AG04449 (cell line): Measurements from ENCODE around the gene ICOS.
"Not testable (repeated sequence)": the region's sequence is repeated elsewhere in the genome, so short reads cannot be mapped to it uniquely, and the experiment has no call there.

Experiments
- CTCF ChIA-PET: fragments of 350-600 bp; formaldehyde crosslinking; extraction: SDS; loops from one replicate; lab custom pipeline; 2021; ENCODE audit warnings: antibody characterized with exemption; lab: Yijun Ruan, JAX
- POLR2A ChIA-PET: fragments of 400-600, 350-600 bp; formaldehyde crosslinking; extraction: SDS; loops from one replicate; lab custom pipeline; 2020; ENCODE audit warnings: antibody characterized with exemption, inconsistent platforms; lab: Yijun Ruan, JAX
- DNase-seq: peaks from one replicate; pipeline ENCODE4 v3.0.0-alpha.2; 2010; ENCODE audit warnings: low read depth, low spot score
- H3K4me3 ChIP-seq: 2 replicates; pipeline ENCODE4 v1.5.1; 2011; ENCODE audit warnings: low read depth, mild to moderate bottlenecking, control low read depth, low read length
- CTCF ChIP-seq: IDR thresholded peaks from one replicate; pipeline ENCODE4 v1.5.1; 2011; ENCODE audit warnings: mild to moderate bottlenecking, moderate library complexity, low read length, control low read depth, inconsistent platforms; ENCODE audit not compliant: insufficient read depth; ENCODE audit errors: missing control alignments

Gene ICOS

GRCh38 chr2:203935568-203935967 lies 995 bp upstream of the ICOS start:
- no peak for TF ChIP-seq CTCF
- CTCF ChIA-PET = no interaction called here
- DNase-seq = no peak
- no peak overlapping the region for H3K4me3 ChIP-seq
- POLR2A ChIA-PET = no interaction called here

- ChIA-PET POLR2A (no interaction called here), CTCF (no interaction called here)
- no peak for TF ChIP-seq CTCF
- no peak for DNase-seq
- no peak overlapping the region for H3K4me3 ChIP-seq
These were observed 386 bp downstream of the ICOS start for GRCh38 chr2:203936949-203937348.

GRCh38 chr2:203937788-203938187 lies 1.2 kb downstream of the ICOS start:
- DNase-seq = no peak
- no peak overlapping the region for H3K4me3 ChIP-seq
- POLR2A ChIA-PET = no interaction called here
- TF ChIP-seq CTCF = no peak
- CTCF ChIA-PET = no interaction called here

- CTCF ChIA-PET = no interaction called here
- POLR2A ChIA-PET = no interaction called here
- TF ChIP-seq CTCF = no peak
- H3K4me3 ChIP-seq = no peak overlapping the region
- DNase-seq = no peak
These were observed 3.5 kb downstream of the ICOS start for GRCh38 chr2:203940039-203940438.

GRCh38 chr2:203943493-203944382 lies 7.2 kb downstream of the ICOS start:
- DNase-seq, POLR2A ChIA-PET: not testable (repeated sequence)
- CTCF ChIA-PET = interaction anchor here (1.0 kb wide), 1 partner anchor 34 kb away, joined by 3 read pairs; no protein-coding TSS in a partner anchor

GRCh38 chr2:203948733-203949132 lies 12.2 kb downstream of the ICOS start:
- POLR2A ChIA-PET = no interaction called here
- CTCF ChIA-PET = no interaction called here
- DNase-seq = no peak
- no peak for TF ChIP-seq CTCF
- no peak overlapping the region for H3K4me3 ChIP-seq

More at GRCh38 chr2:203943493-203944382, 7.2 kb downstream of the ICOS start:
- H3K4me3 ChIP-seq = not testable (repeated sequence)
